MM.1S (cell line): ENCODE data around the gene MPST.

Source experiments
- EZH2 ChIP-seq: fragments of 300-600 bp; sonication (generic); optimal IDR thresholded peaks from 2 replicates; pipeline ENCODE3; 2017; ENCODE audit warnings: low read depth, mild to moderate bottlenecking, antibody characterized with exemption, low read length, mixed read lengths
- EZH2phosphoT487 ChIP-seq: fragments of 300-600 bp; sonication (generic); IDR thresholded peaks from 2 replicates; pipeline ENCODE4 v1.6.1; 2018; ENCODE audit warnings: antibody characterized with exemption, low read length
- TF ChIP-seq, protein P1 (sequence below): fragments of 300-600 bp; sonication (generic); IDR thresholded peaks from 2 replicates; pipeline ENCODE4 v1.5.1; 2016; ENCODE audit warnings: antibody characterized with exemption, low read length, mixed read lengths

DNA sequence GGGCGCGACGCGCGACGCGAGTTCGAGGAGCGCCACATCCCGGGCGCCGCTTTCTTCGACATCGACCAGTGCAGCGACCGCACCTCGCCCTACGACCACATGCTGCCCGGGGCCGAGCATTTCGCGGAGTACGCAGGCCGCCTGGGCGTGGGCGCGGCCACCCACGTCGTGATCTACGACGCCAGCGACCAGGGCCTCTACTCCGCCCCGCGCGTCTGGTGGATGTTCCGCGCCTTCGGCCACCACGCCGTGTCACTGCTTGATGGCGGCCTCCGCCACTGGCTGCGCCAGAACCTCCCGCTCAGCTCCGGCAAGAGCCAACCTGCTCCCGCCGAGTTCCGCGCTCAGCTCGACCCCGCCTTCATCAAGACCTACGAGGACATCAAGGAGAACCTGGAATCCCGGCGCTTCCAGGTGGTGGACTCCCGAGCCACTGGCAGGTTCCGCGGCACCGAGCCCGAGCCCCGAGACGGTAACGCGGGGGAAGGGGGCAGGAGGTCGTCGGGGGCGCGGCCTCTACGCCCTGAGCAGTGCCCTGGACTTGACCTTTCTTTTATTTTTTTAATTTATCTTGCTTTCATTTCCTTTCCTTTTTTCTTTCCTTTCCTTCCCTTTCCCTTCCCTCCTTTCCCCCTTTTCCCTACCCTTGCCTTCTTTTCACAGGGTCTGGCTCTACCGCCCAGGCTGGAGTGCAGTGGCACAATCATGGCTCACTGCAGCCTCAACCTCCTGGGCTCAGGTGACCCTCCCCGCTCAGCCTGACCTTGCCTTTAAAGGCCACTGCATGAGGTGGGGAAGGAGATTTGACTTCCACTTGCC is 5.0 kb downstream of the MPST start:
- TF ChIP-seq EZH2 (no peak), EZH2phosphoT487 (no peak)
- TF ChIP-seq, protein P1, sequence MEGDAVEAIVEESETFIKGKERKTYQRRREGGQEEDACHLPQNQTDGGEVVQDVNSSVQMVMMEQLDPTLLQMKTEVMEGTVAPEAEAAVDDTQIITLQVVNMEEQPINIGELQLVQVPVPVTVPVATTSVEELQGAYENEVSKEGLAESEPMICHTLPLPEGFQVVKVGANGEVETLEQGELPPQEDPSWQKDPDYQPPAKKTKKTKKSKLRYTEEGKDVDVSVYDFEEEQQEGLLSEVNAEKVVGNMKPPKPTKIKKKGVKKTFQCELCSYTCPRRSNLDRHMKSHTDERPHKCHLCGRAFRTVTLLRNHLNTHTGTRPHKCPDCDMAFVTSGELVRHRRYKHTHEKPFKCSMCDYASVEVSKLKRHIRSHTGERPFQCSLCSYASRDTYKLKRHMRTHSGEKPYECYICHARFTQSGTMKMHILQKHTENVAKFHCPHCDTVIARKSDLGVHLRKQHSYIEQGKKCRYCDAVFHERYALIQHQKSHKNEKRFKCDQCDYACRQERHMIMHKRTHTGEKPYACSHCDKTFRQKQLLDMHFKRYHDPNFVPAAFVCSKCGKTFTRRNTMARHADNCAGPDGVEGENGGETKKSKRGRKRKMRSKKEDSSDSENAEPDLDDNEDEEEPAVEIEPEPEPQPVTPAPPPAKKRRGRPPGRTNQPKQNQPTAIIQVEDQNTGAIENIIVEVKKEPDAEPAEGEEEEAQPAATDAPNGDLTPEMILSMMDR = no peak
